ENCODE results near the gene NAALADL2. TPM values are rescaled to one million over a fixed set of nuclear protein-coding genes. Genes with fewer than 3 reads are reported as not detected.
A peak's percentile ranks its signal among the peaks of the same experiment; 100 is the strongest.

The NAALADL2 gene
- total and polyA plus RNA-seq, 2 of the 13 experiments (the other 11 are each of a cell fraction or from before 2014, with no cell fraction given), result 0.08 TPM; not detected in 1

GRCh38 chr3:175732017-175732416 lies 872.9 kb downstream of the NAALADL2 start:
- no peak overlapping the region for H3K4me2 ChIP-seq (ENCODE audit: low read depth, low read length)
- in situ Hi-C loops (cut with HindIII; ENCODE audit: extremely low pct_ligation_motif_present, low pct_unique_long_range_greater_than_20kb), result no loop called here
- H3K79me2 ChIP-seq (ENCODE audit: insufficient read depth, low read length), result no peaks in the 10 kb centered on the region
- H3K4me1 ChIP-seq (ENCODE audit: insufficient read depth, low read length), result no peaks in the 10 kb centered on the region
- ChIA-PET POLR2A (no interaction called here), CTCF (ENCODE audit: low intra/inter-chr PET ratio, low total read pairs) (no interaction called here)
- H3K36me3 ChIP-seq (replicated peaks in 1 of 2; ENCODE audit: control insufficient read depth in 1 of 2, insufficient read depth in 2 of 2, low read length in 2 of 2), result no peaks in the 10 kb centered on the region
- no peak overlapping the region for H3K27ac ChIP-seq (ENCODE audit: extremely low read length, insufficient read depth, low read length)
- intact Hi-C loops (cut with micrococcal nuclease; ENCODE audit: unreplicated experiment), result no loop called here
- ATAC-seq (no peak), DNase-seq (ENCODE audit: low spot score) (no peak), FAIRE-seq (no peak)
- 7% methylated on average over 2 of the region's 2 CpGs for WGBS (ENCODE audit: low lambda C conversion rate)
- no TSS peak for BruUV-seq (replicated peaks)
- H3K4me3 ChIP-seq (replicated peaks in 1 of 3; ENCODE audit: insufficient read depth in 1 of 3, low read depth in 2 of 3, low read length in 3 of 3), result no peak overlapping the region
- H3K9me3 ChIP-seq (ENCODE audit: low read length), result peaks cover 64% of the 10 kb centered on the region
- no peaks in the 10 kb centered on the region for H3K27me3 ChIP-seq (ENCODE audit: control insufficient read depth in 1 of 2, insufficient read depth in 2 of 2, low read length in 2 of 2)
- H2AFZ ChIP-seq (ENCODE audit: low read length), result no peak overlapping the region
- H4K20me1 ChIP-seq (ENCODE audit: insufficient read depth, low read length), result no peaks in the 10 kb centered on the region
- TF ChIP-seq TCF7 (IDR thresholded peaks at IDR 0.05; ENCODE audit: low read depth) (no peak), CEBPB (IDR thresholded peaks at IDR 0.05; ENCODE audit: borderline replicate concordance, low read depth, low read length) (peak; percentile 77)
- no peak overlapping the region for H3K9ac ChIP-seq (ENCODE audit: insufficient read depth, low read depth, low read length)

- intact Hi-C loops (cut with micrococcal nuclease; ENCODE audit: unreplicated experiment), result loop anchor here (1.0 kb wide), 1 partner anchor 31 kb away; no protein-coding TSS in a partner anchor
- POLR2A ChIA-PET, result no interaction called here
- CTCF ChIA-PET (ENCODE audit: low intra/inter-chr PET ratio, low total read pairs), result no interaction called here
- TF ChIP-seq, protein P1, sequence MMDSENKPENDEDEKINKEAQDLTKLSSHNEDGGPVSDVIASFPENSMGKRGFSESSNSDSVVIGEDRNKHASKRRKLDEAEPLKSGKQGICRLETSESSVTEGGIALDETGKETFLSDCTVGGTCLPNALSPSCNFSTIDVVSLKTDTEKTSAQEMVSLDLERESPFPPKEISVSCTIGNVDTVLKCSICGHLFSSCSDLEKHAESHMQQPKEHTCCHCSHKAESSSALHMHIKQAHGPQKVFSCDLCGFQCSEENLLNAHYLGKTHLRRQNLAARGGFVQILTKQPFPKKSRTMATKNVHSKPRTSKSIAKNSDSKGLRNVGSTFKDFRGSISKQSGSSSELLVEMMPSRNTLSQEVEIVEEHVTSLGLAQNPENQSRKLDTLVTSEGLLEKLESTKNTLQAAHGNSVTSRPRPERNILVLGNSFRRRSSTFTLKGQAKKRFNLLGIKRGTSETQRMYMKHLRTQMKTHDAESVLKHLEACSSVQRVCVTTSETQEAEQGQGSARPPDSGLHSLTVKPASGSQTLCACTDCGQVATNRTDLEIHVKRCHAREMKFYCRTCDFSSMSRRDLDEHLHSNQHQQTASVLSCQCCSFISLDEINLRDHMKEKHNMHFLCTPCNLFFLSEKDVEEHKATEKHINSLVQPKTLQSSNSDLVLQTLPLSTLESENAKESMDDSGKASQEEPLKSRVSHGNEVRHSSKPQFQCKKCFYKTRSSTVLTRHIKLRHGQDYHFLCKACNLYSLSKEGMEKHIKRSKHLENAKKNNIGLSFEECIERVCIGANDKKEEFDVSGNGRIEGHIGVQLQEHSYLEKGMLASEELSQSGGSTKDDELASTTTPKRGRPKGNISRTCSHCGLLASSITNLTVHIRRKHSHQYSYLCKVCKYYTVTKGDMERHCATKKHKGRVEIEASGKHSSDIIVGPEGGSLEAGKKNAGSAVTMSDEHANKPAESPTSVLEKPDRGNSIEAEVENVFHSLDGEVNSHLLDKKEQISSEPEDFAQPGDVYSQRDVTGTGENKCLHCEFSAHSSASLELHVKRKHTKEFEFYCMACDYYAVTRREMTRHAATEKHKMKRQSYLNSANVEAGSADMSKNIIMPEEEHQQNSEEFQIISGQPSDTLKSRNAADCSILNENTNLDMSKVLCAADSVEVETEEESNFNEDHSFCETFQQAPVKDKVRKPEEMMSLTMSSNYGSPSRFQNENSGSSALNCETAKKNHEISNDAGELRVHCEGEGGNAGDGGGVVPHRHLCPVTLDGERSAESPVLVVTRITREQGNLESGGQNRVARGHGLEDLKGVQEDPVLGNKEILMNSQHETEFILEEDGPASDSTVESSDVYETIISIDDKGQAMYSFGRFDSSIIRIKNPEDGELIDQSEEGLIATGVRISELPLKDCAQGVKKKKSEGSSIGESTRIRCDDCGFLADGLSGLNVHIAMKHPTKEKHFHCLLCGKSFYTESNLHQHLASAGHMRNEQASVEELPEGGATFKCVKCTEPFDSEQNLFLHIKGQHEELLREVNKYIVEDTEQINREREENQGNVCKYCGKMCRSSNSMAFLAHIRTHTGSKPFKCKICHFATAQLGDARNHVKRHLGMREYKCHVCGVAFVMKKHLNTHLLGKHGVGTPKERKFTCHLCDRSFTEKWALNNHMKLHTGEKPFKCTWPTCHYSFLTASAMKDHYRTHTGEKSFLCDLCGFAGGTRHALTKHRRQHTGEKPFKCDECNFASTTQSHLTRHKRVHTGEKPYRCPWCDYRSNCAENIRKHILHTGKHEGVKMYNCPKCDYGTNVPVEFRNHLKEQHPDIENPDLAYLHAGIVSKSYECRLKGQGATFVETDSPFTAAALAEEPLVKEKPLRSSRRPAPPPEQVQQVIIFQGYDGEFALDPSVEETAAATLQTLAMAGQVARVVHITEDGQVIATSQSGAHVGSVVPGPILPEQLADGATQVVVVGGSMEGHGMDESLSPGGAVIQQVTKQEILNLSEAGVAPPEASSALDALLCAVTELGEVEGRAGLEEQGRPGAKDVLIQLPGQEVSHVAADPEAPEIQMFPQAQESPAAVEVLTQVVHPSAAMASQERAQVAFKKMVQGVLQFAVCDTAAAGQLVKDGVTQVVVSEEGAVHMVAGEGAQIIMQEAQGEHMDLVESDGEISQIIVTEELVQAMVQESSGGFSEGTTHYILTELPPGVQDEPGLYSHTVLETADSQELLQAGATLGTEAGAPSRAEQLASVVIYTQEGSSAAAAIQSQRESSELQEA (CRISPR knock-in tag; IDR thresholded peaks at IDR 0.05; ENCODE audit: not compliant biosample characterization), result no peak
- TF ChIP-seq ZNF34 (CRISPR knock-in tag; IDR thresholded peaks at IDR 0.05; ENCODE audit: borderline replicate concordance), result no peak
- TF ChIP-seq, protein P2, sequence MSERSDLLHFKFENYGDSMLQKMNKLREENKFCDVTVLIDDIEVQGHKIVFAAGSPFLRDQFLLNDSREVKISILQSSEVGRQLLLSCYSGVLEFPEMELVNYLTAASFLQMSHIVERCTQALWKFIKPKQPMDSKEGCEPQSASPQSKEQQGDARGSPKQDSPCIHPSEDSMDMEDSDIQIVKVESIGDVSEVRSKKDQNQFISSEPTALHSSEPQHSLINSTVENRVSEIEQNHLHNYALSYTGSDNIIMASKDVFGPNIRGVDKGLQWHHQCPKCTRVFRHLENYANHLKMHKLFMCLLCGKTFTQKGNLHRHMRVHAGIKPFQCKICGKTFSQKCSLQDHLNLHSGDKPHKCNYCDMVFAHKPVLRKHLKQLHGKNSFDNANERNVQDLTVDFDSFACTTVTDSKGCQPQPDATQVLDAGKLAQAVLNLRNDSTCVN (CRISPR knock-in tag; IDR thresholded peaks at IDR 0.05; ENCODE audit: borderline replicate concordance), result no peak
- no peak for TF ChIP-seq RBFOX2 (IDR thresholded peaks at IDR 0.05; ENCODE audit: low read depth, low read length)
- TF ChIP-seq SIX1 (CRISPR knock-in tag; IDR thresholded peaks at IDR 0.05; ENCODE audit: borderline replicate concordance), result no peak
- no peak for TF ChIP-seq PHF5A (CRISPR knock-in tag; IDR thresholded peaks at IDR 0.05; ENCODE audit: low read depth, unreplicated experiment)
- TF ChIP-seq ZNF703 (CRISPR knock-in tag; IDR thresholded peaks at IDR 0.05; ENCODE audit: borderline replicate concordance), result no peak
Observed at GRCh38 chr3:175735866-175736265, 876.7 kb downstream of the NAALADL2 start.

More at GRCh38 chr3:175735866-175736265, 876.7 kb downstream of the NAALADL2 start:
- BruUV-seq (replicated peaks), result no TSS peak
- H3K27me3 ChIP-seq (ENCODE audit: control insufficient read depth in 1 of 2, insufficient read depth in 2 of 2, low read length in 2 of 2), result no peaks in the 10 kb centered on the region
- FAIRE-seq (no peak), ATAC-seq (no peak), DNase-seq (ENCODE audit: low spot score) (no peak)
- H3K4me3 ChIP-seq (replicated peaks in 1 of 3; ENCODE audit: insufficient read depth in 1 of 3, low read depth in 2 of 3, low read length in 3 of 3), result no peak overlapping the region
- H2AFZ ChIP-seq (ENCODE audit: low read length), result no peak overlapping the region
- in situ Hi-C loops (cut with HindIII; ENCODE audit: extremely low pct_ligation_motif_present, low pct_unique_long_range_greater_than_20kb), result no loop called here
- no peaks in the 10 kb centered on the region for H3K36me3 ChIP-seq (replicated peaks in 1 of 2; ENCODE audit: control insufficient read depth in 1 of 2, insufficient read depth in 2 of 2, low read length in 2 of 2)
- no peaks in the 10 kb centered on the region for H4K20me1 ChIP-seq (ENCODE audit: insufficient read depth, low read length)
- no peak overlapping the region for H3K9ac ChIP-seq (ENCODE audit: insufficient read depth, low read depth, low read length)
- H3K4me2 ChIP-seq (ENCODE audit: low read depth, low read length), result no peak overlapping the region
- WGBS (ENCODE audit: low lambda C conversion rate), result 0% methylated on average over 3 of the region's 3 CpGs
- H3K4me1 ChIP-seq (ENCODE audit: insufficient read depth, low read length), result no peaks in the 10 kb centered on the region
- peaks cover 49% of the 10 kb centered on the region for H3K9me3 ChIP-seq (ENCODE audit: low read length)
- no peaks in the 10 kb centered on the region for H3K79me2 ChIP-seq (ENCODE audit: insufficient read depth, low read length)
- no peak overlapping the region for H3K27ac ChIP-seq (ENCODE audit: extremely low read length, insufficient read depth, low read length)
